Stimulated activated CD4-positive, alpha-beta T cell treated with anti-CD3 and anti-CD28 coated beads, TNF-alpha, amount 100 ng/mL, for 1 hour (primary cell): ENCODE data around the gene TOB1.

Source experiments
- DNase-seq, 3 donors: peaks; one replicate each; pipeline ENCODE4 v3.0.0-alpha.2; 2020; ENCODE audit warnings: low read depth in 3 of 3, low spot score in 1 of 3

The TOB1 gene

GRCh38 chr17:50832864-50833381 is 33.2 kb downstream of the TOB1 start:
- no peak for DNase-seq

GRCh38 chr17:50832267-50832863 is 33.8 kb downstream of the TOB1 start:
- no peak for DNase-seq

- no peak for DNase-seq
Observed at GRCh38 chr17:50831471-50831928, 34.7 kb downstream of the TOB1 start.

GRCh38 chr17:50830994-50831393 is 35.2 kb downstream of the TOB1 start:
- no peak for DNase-seq

- no peak for DNase-seq
Observed at GRCh38 chr17:50830352-50830751, 35.8 kb downstream of the TOB1 start.

GRCh38 chr17:50829332-50829731 is 36.8 kb downstream of the TOB1 start:
- no peak for DNase-seq

- no peak for DNase-seq
Observed at GRCh38 chr17:50828508-50829170, 37.5 kb downstream of the TOB1 start.

GRCh38 chr17:50825188-50825587 is 41.0 kb downstream of the TOB1 start:
- DNase-seq: no peak

GRCh38 chr17:50824429-50824828 is 41.7 kb downstream of the TOB1 start:
- no peak for DNase-seq

- DNase-seq: no peak
Observed at GRCh38 chr17:50822550-50822949, 43.6 kb downstream of the TOB1 start.

GRCh38 chr17:50820651-50821050 is 45.5 kb downstream of the TOB1 start:
- DNase-seq: no peak

- DNase-seq: no peak
Observed at GRCh38 chr17:50818921-50819657, 47.1 kb downstream of the TOB1 start.

- no peak for DNase-seq
Observed at GRCh38 chr17:50818261-50818660, 47.9 kb downstream of the TOB1 start.

GRCh38 chr17:50817838-50818237 is 48.3 kb downstream of the TOB1 start:
- DNase-seq: no peak

- peak in 2 of 3 donors; percentile 10 to 56 for DNase-seq
Observed at GRCh38 chr17:50816771-50817751, 49.1 kb downstream of the TOB1 start.

- DNase-seq: no peak
Observed at GRCh38 chr17:50816271-50816670, 49.9 kb downstream of the TOB1 start.

- DNase-seq: no peak
Observed at GRCh38 chr17:50815400-50815799, 50.8 kb downstream of the TOB1 start.

GRCh38 chr17:50813583-50813982 is 52.6 kb downstream of the TOB1 start:
- DNase-seq: no peak
